K562 (cell line): ENCODE results near the gene GNAQ. TPM values are rescaled to one million over a fixed set of nuclear protein-coding genes. Genes with fewer than 3 reads are reported as not detected.

Experiments used
- ATAC-seq: fragments of 200-7000 bp; cut with Tn5 transposase; 3 replicates; pipeline ENCODE4 v1.9.1; 2020; ENCODE audit warnings: moderate library complexity
- BruUV-seq: library from RNA; stranded (reverse); fragments of 400-500 nt; replicated peaks from 2 replicates; lab custom pipeline; 2021; lab: Mats Ljungman, UMichigan
- CTCF ChIA-PET: fragments of 300-600 bp; formaldehyde crosslinking; extraction: SDS; loops from one replicate; lab custom pipeline; 2021; ENCODE audit warnings: low intra/inter-chr PET ratio; lab: Yijun Ruan, JAX
- POLR2A ChIA-PET: fragments of 300-600, 350-650 bp; sonication (Branson Sonifier 250); formaldehyde crosslinking; extraction: SDS; loops from one replicate; lab custom pipeline; 2021; ENCODE audit warnings: antibody characterized with exemption, inconsistent platforms; lab: Yijun Ruan, JAX
- DNase-seq, 4 experiments: peaks; one replicate each; pipeline versions ENCODE4 v3.0.0 to v3.0.0-alpha.2; 2011 to 2018; ENCODE audit warnings: low spot score in 3 of 4, mixed read lengths in 3 of 4; ENCODE audit errors: extremely low read depth in 1 of 4
- FAIRE-seq: peaks from 2 replicates; lab custom pipeline; 2011; peaks lifted over from hg19 to GRCh38; lab: Jason Lieb, UNC
- H2AFZ ChIP-seq: 2 replicates; pipeline ENCODE4 v1.6.0; 2011; ENCODE audit warnings: low read depth, low read length, control low read depth, inconsistent platforms
- H3K27ac ChIP-seq: fragments of 200-600 bp; 3 replicates; pipeline ENCODE4 v1.8.0; 2011; ENCODE audit warnings: low read depth, mild to moderate bottlenecking, control low read depth, inconsistent platforms, low read length, moderate library complexity, mixed read lengths; ENCODE audit errors: extremely low read depth
- H3K27me3 ChIP-seq, 2 experiments: fragments of 300-600 bp in 1 of 2; 2 replicates in 1 of 2; 3 replicates in 1 of 2; pipeline versions ENCODE4 v1.6.0 to v1.8.0; 2011; ENCODE audit warnings: inconsistent platforms in 2 of 2, low read length in 2 of 2, mild to moderate bottlenecking in 1 of 2, mixed read lengths in 1 of 2, moderate library complexity in 1 of 2; ENCODE audit not compliant: control insufficient read depth in 2 of 2, insufficient read depth in 2 of 2
- H3K36me3 ChIP-seq: fragments of 300-600 bp; 3 replicates; pipeline ENCODE4 v1.8.0; 2011; ENCODE audit warnings: mild to moderate bottlenecking, low read length, inconsistent platforms; ENCODE audit not compliant: control insufficient read depth, insufficient read depth
- H3K4me1 ChIP-seq, 2 experiments: fragments of 200-600 bp in 1 of 2; replicated peaks in 1 of 2; 2 replicates in 1 of 2; 3 replicates in 1 of 2; pipeline versions ENCODE4 v1.5.1 to v1.8.0; 2011; ENCODE audit warnings: inconsistent platforms in 2 of 2, low read length in 2 of 2, mild to moderate bottlenecking in 1 of 2, mixed read lengths in 1 of 2, moderate library complexity in 1 of 2; ENCODE audit not compliant: control insufficient read depth in 2 of 2, insufficient read depth in 2 of 2
- H3K4me2 ChIP-seq: 2 replicates; pipeline ENCODE4 v1.6.1; 2011; ENCODE audit warnings: low read length, control low read depth, inconsistent platforms, mixed read lengths; ENCODE audit not compliant: insufficient read depth
- H3K4me3 ChIP-seq: fragments of 200-600 bp; sonication (generic), shearing (Covaris generic); 2 replicates; pipeline ENCODE4 v1.5.1; 2016; ENCODE audit warnings: control low read depth, inconsistent platforms
- H3K79me2 ChIP-seq: fragments of 200-600 bp; 3 replicates; pipeline ENCODE4 v1.8.0; 2011; ENCODE audit warnings: low read length, inconsistent platforms; ENCODE audit not compliant: control insufficient read depth, insufficient read depth
- H3K9ac ChIP-seq, 2 experiments: 2 replicates each; pipeline versions ENCODE4 v1.6.0 to v1.6.1; 2011; ENCODE audit warnings: low read depth in 2 of 2, low read length in 2 of 2, control low read depth in 1 of 2, inconsistent platforms in 1 of 2, mild to moderate bottlenecking in 1 of 2, mixed read lengths in 1 of 2; ENCODE audit not compliant: insufficient read depth in 1 of 2
- H3K9me1 ChIP-seq: one replicate; pipeline ENCODE4 v1.6.0; 2011; ENCODE audit warnings: inconsistent platforms, mild to moderate bottlenecking, low read length, moderate library complexity; ENCODE audit not compliant: control insufficient read depth, insufficient read depth
- H3K9me3 ChIP-seq: replicated peaks from 2 replicates; pipeline ENCODE4 v1.5.1; 2011; ENCODE audit warnings: low read depth, low read length, inconsistent platforms; ENCODE audit not compliant: control insufficient read depth, insufficient read depth
- H4K20me1 ChIP-seq: replicated peaks from 2 replicates; pipeline ENCODE4 v1.6.1; 2011; ENCODE audit warnings: low read length, inconsistent platforms, mixed read lengths; ENCODE audit not compliant: control insufficient read depth, insufficient read depth
- ESRRA ChIP-seq: fragments of 450-650 bp; IDR thresholded peaks from 2 replicates; pipeline ENCODE4 v1.6.1; 2014; ENCODE audit warnings: low read depth, mild to moderate bottlenecking, moderate library complexity, borderline replicate concordance
- SMARCB1 ChIP-seq: IDR thresholded peaks from 2 replicates; pipeline ENCODE4 v1.6.1; 2011; ENCODE audit warnings: improper control_type of control experiment, low read depth; ENCODE audit not compliant: insufficient read length
- SMC3 ChIP-seq: conservative IDR thresholded peaks from 2 replicates; pipeline ENCODE4 v1.6.1; 2011; ENCODE audit warnings: low read depth, low read length, improper control_type of control experiment; ENCODE audit not compliant: insufficient read depth
- ZBTB40 ChIP-seq, 2 experiments: fragments of 450-650 bp in 1 of 2; sonication (generic) in 1 of 2; formaldehyde crosslinking in 1 of 2; IDR thresholded peaks; 2 replicates each; pipeline versions ENCODE4 v1.7.1 to v1.9.0; 2016 to 2022; ENCODE audit warnings: inconsistent platforms in 1 of 2, mild to moderate bottlenecking in 1 of 2, missing genetic modification reagents in 1 of 2
- ZNF165 ChIP-seq: fragments of 250-450 bp; sonication (Bioruptor Pico); IDR thresholded peaks from 2 replicates; pipeline ENCODE4 v1.4.0; 2020; ENCODE audit warnings: borderline replicate concordance
- WGBS: fragments of 100-300 bp; shearing (Covaris generic); methylation state at CpG from one replicate; pipeline ENCODE4 v1.1.6; 2016; ENCODE audit warnings: low coverage, mixed read lengths; ENCODE audit not compliant: insufficient coverage; ENCODE audit errors: missing lambda C conversion rate; 5-methylcytosine and 5-hydroxymethylcytosine counted together
- in situ Hi-C: fragments of 300-500 bp; cut with MboI; formaldehyde crosslinking; loops from 4 replicates; pipeline ENCODE4 v1.15.0; 2018; ENCODE audit warnings: inconsistent platforms, mixed read lengths
- intact Hi-C: fragments of 100-400 bp; cut with micrococcal nuclease; formaldehyde crosslinking; loops from 2 replicates; pipeline ENCODE4 v1.14.2; 2022
- polyA plus RNA-seq, 8 experiments: library from polyadenylated mRNA; depleted of rRNA in 4 of 8; stranded (reverse) in 5 of 8; unstranded in 3 of 8; fragments of >200 nt; fragmentation: Nextera tagmentation in 2 of 8; fragmentation: Illumina TruSeq in 1 of 8; extraction: Ambion mirVana in 2 of 8; extraction: Trizol in 1 of 8; gene quantifications; 2 replicates each; pipeline versions ENCODE4 v1.2.1 to v1.2.3, GENCODE V29; 2011 to 2014; ENCODE audit warnings: inconsistent platforms in 1 of 8, missing spikeins in 1 of 8
- total RNA-seq, 7 experiments: library from RNA; depleted of rRNA in 6 of 7; stranded (reverse); fragments of >200 nt in 6 of 7; fragmentation: Illumina TruSeq in 2 of 7; extraction: Trizol in 2 of 7; gene quantifications; 2 replicates each; pipeline versions ENCODE4 v1.2.1 to v1.2.3, GENCODE V29; 2011 to 2021; ENCODE audit warnings: low replicate concordance in 1 of 7
- TF ChIP-seq, protein P1 (sequence below), 2 experiments: fragments of 450-650 bp; IDR thresholded peaks; 2 replicates each; pipeline ENCODE4 v1.6.1; 2016

The GNAQ gene
- total and polyA plus RNA-seq, 9 of the 15 experiments (the other 6 are each of a cell fraction or from before 2014, with no cell fraction given): 4.8 to 27.9 (median 17.5) TPM

DNA sequence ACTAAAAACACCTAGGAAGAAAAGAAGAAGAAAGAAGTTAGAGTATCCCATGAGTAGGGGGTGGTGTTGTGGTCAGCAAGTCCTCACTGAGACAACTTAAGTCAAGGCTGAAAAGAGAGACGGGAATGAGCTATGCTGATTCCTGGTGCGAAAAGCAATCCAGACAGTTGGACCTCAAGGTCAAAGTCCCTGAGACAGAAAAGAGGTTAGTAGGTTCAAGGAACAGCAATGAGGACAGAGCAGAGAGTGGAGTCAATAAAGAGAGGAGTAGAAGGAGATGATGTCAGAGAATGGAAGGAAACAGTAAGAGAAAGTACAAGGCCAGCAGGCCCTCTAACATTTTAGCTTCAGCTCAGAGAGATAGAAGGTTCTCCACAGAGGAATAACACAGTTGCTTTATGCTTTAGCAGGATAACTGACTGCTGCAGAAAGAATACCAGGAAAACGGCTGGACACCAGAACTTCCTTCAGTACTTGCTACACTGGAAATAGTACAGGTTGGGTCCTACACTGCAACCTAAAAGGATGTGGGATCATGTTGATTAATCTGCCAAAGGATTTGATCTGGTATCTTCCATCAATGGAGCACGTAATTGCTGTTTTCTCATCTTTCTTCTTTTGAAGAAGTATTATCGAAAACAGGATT is 43.6 kb downstream of the GNAQ start:
- peak; percentile 37 for FAIRE-seq
- H3K4me2 ChIP-seq: peak overlapping the region; percentile 52
- 48% methylated on average over 5 of the region's 5 CpGs for WGBS
- peaks cover 79% of the 10 kb centered on the region for H3K79me2 ChIP-seq
- CTCF ChIA-PET: no interaction called here
- no TSS peak for BruUV-seq
- peaks cover 13% of the 10 kb centered on the region; the same call in 2 of the 3 replicates for H3K36me3 ChIP-seq
- H3K4me3 ChIP-seq: no peak overlapping the region
- H4K20me1 ChIP-seq: 0 out of 2 replicates have a peak, but pooled peaks cover 4% of the 10 kb centered on the region
- ATAC-seq: peak; percentile 34
- in situ Hi-C loops: loop anchor here (10.0 kb wide), 1 partner anchor 47 kb away; the partner anchor contains the start of gene GNAQ
- no peak overlapping the region for H2AFZ ChIP-seq
- no peaks in the 10 kb centered on the region for H3K27me3 ChIP-seq
- POLR2A ChIA-PET: interaction anchor here (1.1 kb wide), 1 partner anchor 15 kb away, joined by 3 read pairs; no protein-coding TSS in a partner anchor
- DNase-seq: no peak
- no peaks in the 10 kb centered on the region for H3K9me1 ChIP-seq
- H3K9ac ChIP-seq: peak overlapping the region in 1 of 2 experiments; percentile 41; a peak in 3 of 4 replicates
- H3K9me3 ChIP-seq: no peaks in the 10 kb centered on the region
- intact Hi-C loops: no loop called here
- H3K27ac ChIP-seq: peak overlapping the region; percentile 82
- H3K4me1 ChIP-seq: peaks cover 8 to 31% of the 10 kb centered on the region in 2 experiments; a peak in 4 of 5 replicates
- TF ChIP-seq ZNF165 (no peak), SMC3 (no peak), ZBTB40 (IDR thresholded peaks at IDR 0.05) (0 out of 2 replicates have a peak, but pooled peaks have one; percentile 43), ZBTB40 (CRISPR knock-in tag; IDR thresholded peaks at IDR 0.05) (no peak), SMARCB1 (no peak), ESRRA (peak; percentile 34; the same call in 1 of the 2 replicates)
- TF ChIP-seq, protein P1, sequence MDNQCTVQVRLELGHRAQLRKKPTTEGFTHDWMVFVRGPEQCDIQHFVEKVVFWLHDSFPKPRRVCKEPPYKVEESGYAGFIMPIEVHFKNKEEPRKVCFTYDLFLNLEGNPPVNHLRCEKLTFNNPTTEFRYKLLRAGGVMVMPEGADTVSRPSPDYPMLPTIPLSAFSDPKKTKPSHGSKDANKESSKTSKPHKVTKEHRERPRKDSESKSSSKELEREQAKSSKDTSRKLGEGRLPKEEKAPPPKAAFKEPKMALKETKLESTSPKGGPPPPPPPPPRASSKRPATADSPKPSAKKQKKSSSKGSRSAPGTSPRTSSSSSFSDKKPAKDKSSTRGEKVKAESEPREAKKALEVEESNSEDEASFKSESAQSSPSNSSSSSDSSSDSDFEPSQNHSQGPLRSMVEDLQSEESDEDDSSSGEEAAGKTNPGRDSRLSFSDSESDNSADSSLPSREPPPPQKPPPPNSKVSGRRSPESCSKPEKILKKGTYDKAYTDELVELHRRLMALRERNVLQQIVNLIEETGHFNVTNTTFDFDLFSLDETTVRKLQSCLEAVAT (IDR thresholded peaks at IDR 0.05): peak in 1 of 2 experiments; percentile 26; a peak in 1 of 4 replicates
